Measurements from ENCODE around the gene NKAPD1.

DNA sequence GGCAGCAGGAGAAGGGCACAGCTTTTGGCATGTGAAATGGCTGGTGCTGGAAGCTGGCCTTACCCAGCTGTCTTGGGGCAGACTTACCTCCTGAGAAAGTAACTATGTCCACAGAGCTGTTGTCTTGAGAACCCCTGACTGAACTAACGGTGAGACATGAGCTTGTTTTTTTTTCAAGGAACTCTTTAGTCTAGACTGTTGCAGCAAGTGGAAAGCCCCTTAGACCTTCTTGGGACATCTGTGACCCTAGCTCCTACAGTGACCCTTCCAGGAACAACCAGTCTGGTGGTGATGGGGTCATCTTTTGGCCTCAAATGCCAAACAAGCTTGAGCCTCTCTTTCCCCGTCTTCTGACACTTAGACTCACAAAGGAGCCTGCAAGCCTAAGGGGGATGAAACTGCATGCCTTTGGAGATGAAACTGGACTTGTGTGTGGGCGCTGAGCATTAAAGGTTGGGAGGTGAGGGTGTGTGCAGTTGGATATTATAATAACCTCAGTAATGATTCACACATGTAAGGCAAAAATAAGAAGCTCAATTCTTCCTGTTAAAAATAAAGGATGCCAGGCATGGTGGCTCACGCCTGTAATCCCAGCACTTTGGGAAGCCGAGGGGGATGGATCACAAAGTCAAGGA, 48.0 kb downstream of the NKAPD1 start:
- TF ChIP-seq, protein P1, sequence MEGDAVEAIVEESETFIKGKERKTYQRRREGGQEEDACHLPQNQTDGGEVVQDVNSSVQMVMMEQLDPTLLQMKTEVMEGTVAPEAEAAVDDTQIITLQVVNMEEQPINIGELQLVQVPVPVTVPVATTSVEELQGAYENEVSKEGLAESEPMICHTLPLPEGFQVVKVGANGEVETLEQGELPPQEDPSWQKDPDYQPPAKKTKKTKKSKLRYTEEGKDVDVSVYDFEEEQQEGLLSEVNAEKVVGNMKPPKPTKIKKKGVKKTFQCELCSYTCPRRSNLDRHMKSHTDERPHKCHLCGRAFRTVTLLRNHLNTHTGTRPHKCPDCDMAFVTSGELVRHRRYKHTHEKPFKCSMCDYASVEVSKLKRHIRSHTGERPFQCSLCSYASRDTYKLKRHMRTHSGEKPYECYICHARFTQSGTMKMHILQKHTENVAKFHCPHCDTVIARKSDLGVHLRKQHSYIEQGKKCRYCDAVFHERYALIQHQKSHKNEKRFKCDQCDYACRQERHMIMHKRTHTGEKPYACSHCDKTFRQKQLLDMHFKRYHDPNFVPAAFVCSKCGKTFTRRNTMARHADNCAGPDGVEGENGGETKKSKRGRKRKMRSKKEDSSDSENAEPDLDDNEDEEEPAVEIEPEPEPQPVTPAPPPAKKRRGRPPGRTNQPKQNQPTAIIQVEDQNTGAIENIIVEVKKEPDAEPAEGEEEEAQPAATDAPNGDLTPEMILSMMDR (IDR thresholded peaks at IDR 0.05) = no peak
- no peak for TF ChIP-seq EZH2phosphoT487 (IDR thresholded peaks at IDR 0.05)
